ENCODE data around the gene SIPA1L3.

SIPA1L3 gene

GRCh38 chr19:37997911-37998344 lies 90.9 kb downstream of the SIPA1L3 start:
- no peak for DNase-seq (ENCODE audit: low read depth)

GRCh38 chr19:37998801-37999308 lies 91.8 kb downstream of the SIPA1L3 start:
- DNase-seq (ENCODE audit: low read depth) = no peak

- DNase-seq (ENCODE audit: low read depth) = no peak
Observed at GRCh38 chr19:37999309-38000213, 92.6 kb downstream of the SIPA1L3 start.

- DNase-seq (ENCODE audit: low read depth) = no peak
Observed at GRCh38 chr19:38001158-38001781, 94.3 kb downstream of the SIPA1L3 start.

GRCh38 chr19:38003438-38004185 lies 96.6 kb downstream of the SIPA1L3 start:
- no peak for DNase-seq (ENCODE audit: low read depth)

GRCh38 chr19:38004186-38004520 lies 97.1 kb downstream of the SIPA1L3 start:
- no peak for DNase-seq (ENCODE audit: low read depth)

GRCh38 chr19:38004521-38005223 lies 97.7 kb downstream of the SIPA1L3 start:
- DNase-seq (ENCODE audit: low read depth) = no peak

- no peak for DNase-seq (ENCODE audit: low read depth)
Observed at GRCh38 chr19:38005224-38005614, 98.2 kb downstream of the SIPA1L3 start.

- DNase-seq (ENCODE audit: low read depth) = no peak
Observed at GRCh38 chr19:38006361-38007045, 99.5 kb downstream of the SIPA1L3 start.

- no peak for DNase-seq (ENCODE audit: low read depth)
Observed at GRCh38 chr19:38009650-38010242, 102.7 kb downstream of the SIPA1L3 start.

- DNase-seq (ENCODE audit: low read depth) = no peak
Observed at GRCh38 chr19:38011426-38011825, 104.4 kb downstream of the SIPA1L3 start.

GRCh38 chr19:38012290-38012689 lies 105.3 kb downstream of the SIPA1L3 start:
- no peak for DNase-seq (ENCODE audit: low read depth)

- no peak for DNase-seq (ENCODE audit: low read depth)
Observed at GRCh38 chr19:38012944-38013343, 105.9 kb downstream of the SIPA1L3 start.

GRCh38 chr19:38013913-38014580 lies 107.0 kb downstream of the SIPA1L3 start:
- no peak for DNase-seq (ENCODE audit: low read depth)

GRCh38 chr19:38015216-38015615 lies 108.2 kb downstream of the SIPA1L3 start:
- no peak for DNase-seq (ENCODE audit: low read depth)

GRCh38 chr19:38015761-38016160 lies 108.8 kb downstream of the SIPA1L3 start:
- DNase-seq (ENCODE audit: low read depth) = no peak

- no peak for DNase-seq (ENCODE audit: low read depth)
Observed at GRCh38 chr19:38017401-38018151, 110.6 kb downstream of the SIPA1L3 start.

- DNase-seq (ENCODE audit: low read depth) = no peak
Observed at GRCh38 chr19:38018694-38019395, 111.8 kb downstream of the SIPA1L3 start.

GRCh38 chr19:38019396-38019724 lies 112.4 kb downstream of the SIPA1L3 start:
- no peak for DNase-seq (ENCODE audit: low read depth)

Data from activated T-helper 1 cell treated with Interleukin-2 at 50 U/mL for 16 hours (primary cell).